Measurements from ENCODE around the gene LRBA.

LRBA gene

DNA sequence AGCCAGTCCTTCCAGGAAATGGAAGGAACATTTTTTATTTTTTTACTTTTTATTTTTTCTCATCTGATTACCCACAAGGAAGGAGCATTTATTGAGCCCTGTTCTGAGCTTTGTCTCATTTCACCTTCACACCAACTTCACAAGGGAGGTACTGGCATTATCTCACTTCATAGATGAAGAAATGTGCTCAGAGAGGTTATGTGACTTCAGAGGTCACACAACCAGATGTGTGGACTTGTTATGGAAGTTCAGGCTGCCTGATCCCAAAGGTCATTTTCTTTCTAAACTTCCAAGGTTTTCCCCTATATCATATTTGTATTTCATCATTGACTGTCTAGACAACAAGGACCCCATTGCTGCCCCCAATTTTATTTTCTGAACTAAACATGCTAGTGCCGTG is 776.5 kb downstream of the LRBA start:
- DNase-seq = no peak

- DNase-seq = no peak
Measured at GRCh38 chr4:150237110-150237872, 777.8 kb downstream of the LRBA start.

- no peak for DNase-seq
Measured at GRCh38 chr4:150236626-150237025, 778.5 kb downstream of the LRBA start.

DNA sequence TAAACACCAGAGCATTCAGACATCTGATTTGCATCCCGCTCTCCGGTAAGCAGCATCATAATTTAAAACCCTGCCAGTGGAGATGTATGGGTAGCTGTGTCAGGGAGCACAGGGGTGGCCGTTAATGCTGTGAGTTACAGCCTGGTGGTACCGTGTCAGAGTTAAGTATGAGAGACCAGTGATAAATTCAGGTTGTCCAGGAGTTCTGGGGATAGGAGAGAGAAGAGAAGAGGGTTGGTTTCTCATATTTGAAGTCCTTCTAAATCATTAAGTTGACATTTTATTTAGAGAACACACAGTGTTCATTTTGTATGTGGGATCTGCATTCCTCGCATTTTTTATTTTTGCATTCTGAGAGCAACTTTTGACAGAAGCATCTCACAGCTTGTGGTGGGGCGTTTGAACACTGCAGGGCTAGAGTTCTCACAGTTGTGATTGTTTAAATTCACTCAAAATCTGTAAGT is 779.2 kb downstream of the LRBA start:
- DNase-seq = no peak

DNA sequence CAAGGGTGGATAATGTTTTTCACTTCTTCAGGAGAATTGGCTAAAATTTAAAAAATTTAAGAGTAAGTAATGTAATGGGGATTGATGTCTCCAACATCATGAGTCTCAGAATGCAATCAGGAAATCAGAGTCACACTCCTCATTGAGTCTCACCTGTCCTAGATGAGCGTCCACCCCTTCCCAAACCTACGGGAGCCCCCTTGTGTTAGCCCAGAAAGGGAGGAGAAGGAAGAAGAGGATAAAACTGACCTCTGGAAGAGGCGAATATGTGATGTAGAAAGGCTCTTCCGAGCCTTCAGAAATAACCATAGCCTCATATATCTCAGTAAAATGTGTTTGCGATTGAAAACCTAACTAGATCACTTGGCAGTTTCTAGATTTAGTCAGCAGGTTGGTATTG is 779.8 kb downstream of the LRBA start:
- DNase-seq = no peak

DNA sequence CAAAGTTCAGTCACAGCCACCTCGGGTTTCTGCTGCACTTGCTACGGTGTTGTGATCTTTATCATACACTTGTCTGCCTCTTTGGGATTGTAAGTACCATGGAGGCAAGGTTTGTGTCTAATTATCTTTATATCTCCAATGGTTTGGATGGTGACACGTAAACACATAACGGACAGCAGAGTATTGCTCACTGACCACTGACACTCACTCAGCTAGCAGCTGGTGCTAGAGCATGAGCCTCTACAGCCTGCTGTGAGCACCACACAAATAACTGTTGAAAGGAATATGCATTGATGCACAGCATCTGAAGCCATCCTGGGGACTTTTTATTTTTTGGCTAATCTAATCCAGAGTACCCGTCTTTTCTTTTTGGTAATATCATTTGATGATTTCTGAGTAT is 780.8 kb downstream of the LRBA start:
- DNase-seq = no peak

DNA sequence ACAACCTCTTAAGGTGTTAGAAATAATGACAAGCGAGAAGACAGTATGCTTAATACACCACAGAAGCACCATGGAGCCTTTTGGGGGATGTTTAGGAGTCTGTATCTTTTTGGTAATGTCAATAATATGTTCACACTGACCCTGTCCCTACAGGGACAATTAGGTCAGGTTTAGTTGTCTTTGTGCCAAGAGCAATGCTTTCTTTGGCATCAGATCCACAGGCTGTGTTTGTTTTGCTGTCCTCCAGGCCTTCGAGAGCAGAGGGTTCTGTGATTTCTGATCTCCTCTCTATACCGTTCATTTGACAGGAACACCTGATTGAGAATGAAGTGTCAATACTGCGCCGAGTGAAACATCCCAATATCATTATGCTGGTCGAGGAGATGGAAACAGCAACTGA is 783.1 kb downstream of the LRBA start:
- DNase-seq = no peak

DNA sequence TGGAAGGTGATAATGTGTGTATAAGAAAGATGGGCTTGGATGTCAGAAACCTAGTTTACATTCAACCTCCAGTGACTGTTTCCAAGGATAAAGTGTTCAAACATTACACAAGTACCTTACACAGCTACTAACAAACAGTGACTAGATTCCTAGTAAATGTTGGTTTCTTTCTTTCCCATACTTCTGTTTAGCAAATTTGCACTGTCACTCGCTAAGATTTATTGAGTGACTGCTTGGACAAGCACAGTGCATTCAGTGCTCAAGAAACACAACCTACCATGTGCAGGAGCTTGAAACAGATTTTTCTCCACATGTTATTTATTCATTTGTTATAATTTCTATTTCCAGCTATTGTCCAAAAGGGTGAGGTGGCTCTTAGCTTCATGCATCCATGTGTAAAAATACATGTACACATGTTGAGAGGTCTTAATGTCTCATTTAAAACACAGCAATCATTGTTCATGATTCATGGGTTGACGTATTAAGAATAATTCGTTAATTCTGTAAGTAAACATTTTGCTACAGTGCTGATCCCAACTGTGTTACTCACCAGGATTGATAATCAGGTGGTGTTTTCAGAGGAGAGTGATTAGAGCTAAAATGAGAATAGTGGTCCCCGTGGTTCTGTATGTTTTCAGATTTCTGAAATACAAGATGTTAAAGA is 783.8 kb downstream of the LRBA start:
- no peak for DNase-seq

DNA sequence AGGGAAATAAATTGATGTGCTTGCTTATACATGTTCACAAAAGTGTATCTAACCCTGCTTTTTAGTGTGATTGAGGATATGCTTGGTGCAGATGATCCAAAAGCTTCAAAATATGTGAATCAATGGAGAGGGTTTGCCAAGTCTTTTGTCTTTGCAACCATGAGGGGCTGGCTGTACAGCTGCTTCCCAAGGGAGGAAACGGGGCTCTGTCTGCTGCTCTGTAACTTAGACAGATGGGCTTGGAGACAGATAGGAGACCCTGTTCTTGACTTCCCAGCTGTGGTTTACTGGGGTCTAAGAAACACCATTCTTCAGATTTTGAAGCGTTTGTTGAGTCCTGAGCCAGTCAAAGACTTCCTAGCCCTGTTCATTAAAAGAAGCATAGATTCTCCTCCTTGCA is 784.5 kb downstream of the LRBA start:
- DNase-seq = no peak

- no peak for DNase-seq
Measured at GRCh38 chr4:150229520-150229919, 785.6 kb downstream of the LRBA start.

DNA sequence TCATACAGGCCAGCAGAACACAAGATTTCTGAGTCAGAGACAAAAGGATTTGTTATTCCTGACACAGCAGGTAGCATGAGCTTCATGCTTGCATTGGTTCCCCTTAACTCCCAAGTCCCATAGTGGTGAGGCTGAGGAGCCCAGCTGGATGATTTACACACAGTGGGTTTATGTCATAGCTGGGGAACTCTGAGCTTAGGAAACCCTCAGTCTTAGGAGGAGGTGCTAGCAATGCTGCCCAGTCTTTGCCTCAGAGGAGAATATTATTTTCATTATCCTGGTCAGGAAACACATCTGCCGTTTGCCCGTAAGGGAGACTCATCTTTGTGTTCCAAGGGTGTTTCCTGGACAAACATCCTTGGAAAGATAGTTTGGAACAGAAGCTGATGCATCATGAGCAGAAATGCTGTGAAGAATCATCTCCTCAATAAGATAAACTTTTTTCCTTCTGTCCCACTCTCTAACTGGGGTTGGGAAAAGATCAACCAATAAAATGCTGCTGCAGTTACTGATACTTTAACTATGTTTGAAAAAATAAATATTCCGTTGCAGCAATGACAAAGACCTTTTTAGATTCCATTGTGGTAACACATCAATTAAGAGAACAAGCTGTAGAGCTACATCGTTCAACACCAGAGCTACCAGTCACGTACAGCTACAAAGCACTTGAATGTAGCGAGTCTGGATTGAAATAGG is 790.0 kb downstream of the LRBA start:
- no peak for DNase-seq

- no peak for DNase-seq
Measured at GRCh38 chr4:150219841-150220240, 795.2 kb downstream of the LRBA start.

DNA sequence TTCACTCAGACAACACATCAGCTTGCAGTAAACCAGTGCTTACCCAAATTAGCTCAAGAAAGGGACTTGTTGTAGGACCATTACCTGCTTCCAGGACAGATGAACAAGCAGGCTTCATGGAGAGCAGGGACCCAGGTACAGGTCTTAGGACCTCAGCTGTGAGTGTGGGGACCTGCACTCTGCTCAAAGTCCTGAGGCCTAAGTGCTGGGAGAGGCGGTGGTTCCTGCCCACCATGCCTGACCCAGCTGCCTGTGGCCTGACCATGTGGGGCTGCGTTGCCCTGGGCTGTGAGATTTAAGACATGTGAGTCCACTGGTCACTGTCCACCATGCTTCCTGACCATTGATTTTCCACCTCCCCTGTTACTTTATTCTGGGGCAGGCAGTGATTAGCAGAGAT is 796.6 kb downstream of the LRBA start:
- no peak for DNase-seq

- DNase-seq = no peak
Measured at GRCh38 chr4:150217808-150218207, 797.3 kb downstream of the LRBA start.

DNA sequence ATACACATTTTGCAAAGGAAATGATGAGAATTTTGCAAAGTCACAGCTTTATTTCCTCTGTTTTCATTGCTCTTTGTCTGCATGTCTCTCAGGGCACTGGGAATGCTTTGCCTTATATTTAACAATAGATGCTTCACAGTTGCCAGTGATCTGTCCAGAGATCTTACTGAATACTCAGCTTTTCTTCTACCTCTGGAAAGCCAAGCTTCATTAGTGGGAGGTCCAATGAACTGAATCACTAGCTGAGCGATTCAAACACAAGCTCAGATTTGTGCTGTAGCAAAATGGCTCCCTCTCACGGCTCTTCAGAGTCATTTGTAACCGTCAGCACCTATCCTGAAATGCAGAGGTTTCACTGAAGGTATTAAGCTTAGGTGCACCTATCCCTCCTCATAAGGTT is 797.9 kb downstream of the LRBA start:
- no peak for DNase-seq

DNA sequence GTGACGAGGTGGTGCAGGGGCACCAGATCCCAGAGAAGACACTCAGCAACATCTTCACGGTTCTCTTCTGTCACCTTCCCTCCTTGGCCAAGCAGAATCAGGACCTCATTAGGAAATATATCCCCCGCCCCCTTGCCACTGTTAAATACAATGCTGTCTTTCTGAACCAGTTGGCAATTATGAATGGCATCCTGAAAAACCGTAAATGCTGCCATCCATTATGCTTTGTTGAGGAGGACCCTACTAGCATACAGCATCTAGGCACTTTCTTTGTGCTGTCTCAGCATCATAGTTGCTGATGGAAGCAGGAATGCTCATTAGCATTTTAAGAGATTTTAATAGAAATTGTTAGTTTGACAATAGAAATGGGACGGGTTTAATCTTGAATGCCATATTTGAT is 798.4 kb downstream of the LRBA start:
- DNase-seq = no peak

- no peak for DNase-seq
Measured at GRCh38 chr4:150215601-150216000, 799.5 kb downstream of the LRBA start.

All from right kidney (tissue), 1 donor.